B cell (primary cell): Measurements from ENCODE around the gene SMCR8. TPM values are rescaled to one million over a fixed set of nuclear protein-coding genes. Genes with fewer than 3 reads are reported as not detected.

ENCODE experiments used
- ATAC-seq: fragments of 200-7000 bp; cut with Tn5 transposase; one replicate; pipeline ENCODE4 v1.10.0; 2021; ENCODE audit warnings: low read depth, mild to moderate bottlenecking, moderate number of reproducible peaks, moderate library complexity
- CTCF ChIA-PET: fragments of 350-600 bp; sonication (Branson Sonifier 250); formaldehyde crosslinking; loops from one replicate; lab custom pipeline; 2021; ENCODE audit warnings: antibody characterized with exemption, inconsistent platforms; lab: Charles Lee
- POLR2A ChIA-PET: fragments of 350-600 bp; sonication (Branson Sonifier 250); formaldehyde crosslinking; loops from one replicate; lab custom pipeline; 2021; ENCODE audit warnings: antibody characterized with exemption; lab: Charles Lee
- DNase-seq: peaks from one replicate; pipeline ENCODE4 v3.0.0; 2013
- H2AFZ ChIP-seq: 2 replicates; pipeline ENCODE4 v1.6.1; 2012; ENCODE audit warnings: mild to moderate bottlenecking, low read depth, low read length; ENCODE audit not compliant: insufficient read depth, poor library complexity, severe bottlenecking
- H3K27ac ChIP-seq, 2 donors: 1 replicate in 1 of 2; 2 replicates in 1 of 2; pipeline ENCODE4 v1.5.1; 2012 to 2013; ENCODE audit warnings: low read length in 2 of 2, mild to moderate bottlenecking in 2 of 2, moderate library complexity in 1 of 2
- H3K27me3 ChIP-seq, 4 experiments: fragments of 200-600 bp in 1 of 4; sonication (generic) in 1 of 4; replicated peaks in 1 of 4; 1 replicate in 2 of 4; 2 replicates in 2 of 4; pipeline versions ENCODE4 v1.6.1 to v1.7.0; 2013 to 2016; ENCODE audit warnings: low read length in 3 of 4, mild to moderate bottlenecking in 2 of 4, mixed read lengths in 1 of 4, moderate library complexity in 1 of 4; ENCODE audit not compliant: insufficient read depth in 4 of 4, control insufficient read depth in 3 of 4; ENCODE audit errors: control extremely low read depth in 1 of 4
- H3K36me3 ChIP-seq, 2 experiments: replicated peaks in 1 of 2; 1 replicate in 1 of 2; 2 replicates in 1 of 2; pipeline versions ENCODE4 v1.6.1 to v1.7.1; 2013; ENCODE audit warnings: low read length in 1 of 2; ENCODE audit not compliant: insufficient read depth in 2 of 2, control insufficient read depth in 1 of 2; ENCODE audit errors: control extremely low read depth in 1 of 2, extremely low read depth in 1 of 2
- H3K4me1 ChIP-seq, 2 donors: fragments of 200-600 bp in 1 of 2; sonication (generic) in 1 of 2; 1 replicate in 1 of 2; 2 replicates in 1 of 2; pipeline versions ENCODE4 v1.5.1 to v1.6.1; 2013 to 2017; ENCODE audit warnings: low read length in 2 of 2; ENCODE audit not compliant: control insufficient read depth in 2 of 2, insufficient read depth in 2 of 2
- H3K4me2 ChIP-seq: replicated peaks from 2 replicates; pipeline ENCODE3; 2012; ENCODE audit warnings: mild to moderate bottlenecking, low read depth, low read length; ENCODE audit not compliant: poor library complexity, severe bottlenecking
- H3K4me3 ChIP-seq, 5 experiments: fragments of 200-600 bp in 1 of 5; sonication (generic) in 1 of 5; 1 replicate in 3 of 5; 2 replicates in 2 of 5; pipeline versions ENCODE4 v1.5.1 to v1.7.0; 2011 to 2016; ENCODE audit warnings: low read length in 4 of 5, mild to moderate bottlenecking in 4 of 5, low read depth in 2 of 5, control low read depth in 1 of 5, moderate library complexity in 1 of 5; ENCODE audit not compliant: insufficient read depth in 1 of 5; ENCODE audit errors: control extremely low read depth in 1 of 5, extremely low read depth in 1 of 5
- H3K79me2 ChIP-seq: fragments of 200-600 bp; sonication (generic); one replicate; pipeline ENCODE4 v1.6.0; 2016; ENCODE audit warnings: low read length; ENCODE audit not compliant: control insufficient read depth, insufficient read depth
- H3K9ac ChIP-seq: fragments of 200-600 bp; sonication (generic); 2 replicates; pipeline ENCODE4 v1.6.1; 2017; ENCODE audit warnings: mild to moderate bottlenecking, low read length, moderate library complexity
- H3K9me3 ChIP-seq, 3 donors: one replicate each; pipeline versions ENCODE4 v1.6.1 to v1.7.1; 2013; ENCODE audit warnings: low read length in 2 of 3; ENCODE audit not compliant: control insufficient read depth in 2 of 3, insufficient read depth in 1 of 3; ENCODE audit errors: control extremely low read depth in 1 of 3
- H4K20me1 ChIP-seq: 2 replicates; pipeline ENCODE4 v1.6.0; 2012; ENCODE audit warnings: mild to moderate bottlenecking, low read length; ENCODE audit not compliant: insufficient read depth, control insufficient read depth, poor library complexity, severe bottlenecking
- H3K27ac Mint-ChIP-seq: one replicate; pipeline ENCODE4 v1.8.0; 2021; ENCODE audit warnings: mixed read lengths
- H3K27me3 Mint-ChIP-seq: one replicate; pipeline ENCODE4 v1.8.0; 2021; ENCODE audit warnings: mixed read lengths
- H3K4me1 Mint-ChIP-seq: one replicate; pipeline ENCODE4 v1.8.0; 2021; ENCODE audit warnings: mixed read lengths
- H3K4me3 Mint-ChIP-seq: one replicate; pipeline ENCODE4 v1.8.0; 2021; ENCODE audit warnings: mixed read lengths
- H3K9me3 Mint-ChIP-seq: one replicate; pipeline ENCODE4 v1.8.0; 2022; ENCODE audit warnings: mixed read lengths; ENCODE audit not compliant: insufficient read depth
- CTCF ChIP-seq: fragments of 200-600 bp; IDR thresholded peaks from one replicate; pipeline ENCODE4 v1.8.0; 2022; ENCODE audit warnings: antibody characterized with exemption, mild to moderate bottlenecking
- EZH2 ChIP-seq: IDR thresholded peaks from 2 replicates; pipeline ENCODE4 v1.6.1; 2012; ENCODE audit warnings: borderline replicate concordance, low read depth, mild to moderate bottlenecking, moderate library complexity, low read length; ENCODE audit not compliant: insufficient read depth, poor library complexity, severe bottlenecking
- WGBS: methylation state at CpG from one replicate; pipeline ENCODE4 v1.1.5; 2013; ENCODE audit warnings: missing lambda C conversion rate; ENCODE audit not compliant: insufficient coverage; 5-methylcytosine and 5-hydroxymethylcytosine counted together
- intact Hi-C: fragments of 100-400 bp; cut with micrococcal nuclease; formaldehyde crosslinking; loops from one replicate; pipeline ENCODE4 v1.10.0; 2022
- polyA plus RNA-seq: library from polyadenylated mRNA; depleted of rRNA; stranded (reverse); fragments of >200 nt; gene quantifications from 2 replicates; pipeline ENCODE4 v1.2.3, GENCODE V29; 2012
- total RNA-seq, 2 donors: library from RNA; stranded (reverse); fragments of 120-200 nt in 1 of 2; gene quantifications; 1 replicate in 1 of 2; 2 replicates in 1 of 2; pipeline versions ENCODE4 v1.2.3 to v1.2.4, GENCODE V29; 2013 to 2022

Gene SMCR8
- total and polyA plus RNA-seq, 2 donors (not counting 1 experiment from before 2014, with no cell fraction given) = 16.2 to 48.0 TPM

GRCh38 chr17:18364166-18364565 is 49.1 kb downstream of the SMCR8 start:
- Histone ChIP-seq H3K4me2 (peak overlapping the region; percentile 94), H4K20me1 (no peaks in the 10 kb centered on the region), H3K4me1 (peaks cover 5 to 14% of the 10 kb centered on the region in 2 donors), H3K4me3 (no peak overlapping the region), H3K9me3 (no peaks in the 10 kb centered on the region), H2AFZ (peak overlapping the region; percentile 98), H3K79me2 (peaks cover 5% of the 10 kb centered on the region), H3K27me3 (no peaks in the 10 kb centered on the region), H3K36me3 (no peaks in the 10 kb centered on the region), H3K27ac (no peak overlapping the region), H3K9ac (no peak overlapping the region)
- Mint-ChIP-seq H3K4me1 (peaks cover 14% of the 10 kb centered on the region), H3K9me3 (no peaks in the 10 kb centered on the region), H3K4me3 (no peak overlapping the region), H3K27ac (no peak overlapping the region), H3K27me3 (no peaks in the 10 kb centered on the region)
- TF ChIP-seq CTCF (no peak), EZH2 (no peak)
- WGBS = no CpG with 5 or more reads among the region's 6 CpGs
- POLR2A ChIA-PET = interaction anchor here (0.7 to 1.1 kb wide), 3 partner anchors 50 to 700 kb away, joined by 3 to 4 read pairs (median 3); partner anchors contain the start of gene TOP3A
- CTCF ChIA-PET = no interaction called here
- intact Hi-C loops = no loop called here
- ATAC-seq = no peak
- no peak for DNase-seq

- H3K9me3 ChIP-seq = no peaks in the 10 kb centered on the region
- H3K27me3 ChIP-seq = peaks cover 0 to 3% (median 2%) of the 10 kb centered on the region in 4 experiments
- no peak for DNase-seq
- Mint-ChIP-seq H3K27me3 (peaks cover 8% of the 10 kb centered on the region), H3K9me3 (no peaks in the 10 kb centered on the region), H3K27ac (no peak overlapping the region), H3K4me3 (no peak overlapping the region), H3K4me1 (no peaks in the 10 kb centered on the region)
- no peak overlapping the region for H2AFZ ChIP-seq
- CTCF ChIA-PET = no interaction called here
- intact Hi-C loops = no loop called here
- no peak overlapping the region for H3K4me2 ChIP-seq
- no peak overlapping the region for H3K27ac ChIP-seq
- ATAC-seq = no peak
- H3K4me1 ChIP-seq = peaks cover 0 to 2% of the 10 kb centered on the region in 2 donors
- no peak overlapping the region for H3K4me3 ChIP-seq
- no peak for TF ChIP-seq CTCF
- TF ChIP-seq EZH2 = no peak
- POLR2A ChIA-PET = no interaction called here
- H3K79me2 ChIP-seq = no peaks in the 10 kb centered on the region
- H3K9ac ChIP-seq = no peak overlapping the region
- no CpG with 5 or more reads among the region's 8 CpGs for WGBS
- H3K36me3 ChIP-seq = no peaks in the 10 kb centered on the region
- H4K20me1 ChIP-seq = no peaks in the 10 kb centered on the region
Observed at GRCh38 chr17:18368946-18369345, 53.9 kb downstream of the SMCR8 start.
